ENCODE data around the gene PDE4B. TPM values are rescaled to one million over a fixed set of nuclear protein-coding genes. Genes with fewer than 3 reads are reported as not detected.

Gene PDE4B
- total and polyA plus RNA-seq, 11 donors: 1.4 to 71.9 (median 16.2) TPM

GRCh38 chr1:66335859-66336640, 543.4 kb downstream of the PDE4B start:
- peak overlapping the region; percentile 76 to 98 (median 86) for H3K27ac ChIP-seq
- peaks cover 10 to 77% (median 42%) of the 10 kb centered on the region in 12 donors for H3K4me1 ChIP-seq
- ATAC-seq (peak; percentile 74 to 87 (median 85)), DNase-seq (peak; percentile 73 to 86 (median 84))
- H3K9me3 ChIP-seq: no peaks in the 10 kb centered on the region
- TF ChIP-seq CTCF (IDR thresholded peaks at IDR 0.05) (no peak), POLR2A (IDR thresholded peaks at IDR 0.05) (peak in 1 of 2 donors; percentile 65)
- 18 to 28% (median 24%) methylated on average over 10 of the region's 10 CpGs for WGBS, 4 donors
- H3K27me3 ChIP-seq: no peaks in the 10 kb centered on the region
- H3K36me3 ChIP-seq: no peaks in the 10 kb centered on the region
- H3K4me3 ChIP-seq: peak overlapping the region in 10 of 12 donors; percentile 54 to 71 (median 64)
- intact Hi-C loops (cut with DNase I): loop anchor here in 4 of 10 donors (2.0 to 10.0 kb wide), 2 partner anchors 15 to 109 kb away; no protein-coding TSS in a partner anchor

DNA sequence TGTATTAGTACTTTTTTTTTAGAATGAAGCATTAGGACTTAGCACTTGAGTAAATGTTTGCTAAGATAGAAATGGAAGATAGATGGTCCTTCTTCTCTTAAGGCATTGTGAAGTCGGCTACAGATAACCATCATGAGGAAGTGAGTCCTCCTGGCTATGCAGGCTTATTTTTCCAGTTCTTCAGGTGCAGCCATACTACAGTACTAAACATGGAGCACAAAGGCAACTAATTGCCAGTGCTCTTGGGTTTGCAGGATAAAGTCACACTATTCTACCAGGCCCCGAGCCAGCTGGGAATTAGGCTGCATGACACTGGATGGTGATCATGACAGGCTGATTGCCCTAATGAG, 543.9 kb downstream of the PDE4B start:
- WGBS, 4 donors: 67 to 80% (median 74%) methylated on average over 2 of the region's 2 CpGs
- no peak for ATAC-seq
- peak overlapping the region in 7 of 12 donors; percentile 54 to 71 (median 66) for H3K4me3 ChIP-seq

GRCh38 chr1:66337249-66337648, 544.6 kb downstream of the PDE4B start:
- Histone ChIP-seq H3K9me3 (no peaks in the 10 kb centered on the region), H3K4me3 (no peak overlapping the region), H3K27me3 (no peaks in the 10 kb centered on the region), H3K27ac (peak overlapping the region; percentile 76 to 98 (median 86)), H3K4me1 (peaks cover 10 to 82% (median 37%) of the 10 kb centered on the region in 12 donors), H3K36me3 (no peaks in the 10 kb centered on the region)
- TF ChIP-seq POLR2A (IDR thresholded peaks at IDR 0.05) (no peak), CTCF (IDR thresholded peaks at IDR 0.05) (no peak)
- ATAC-seq: no peak
- intact Hi-C loops (cut with DNase I): loop anchor here in 3 of 10 donors (10.0 kb wide), 1 partner anchor 108 kb away; no protein-coding TSS in a partner anchor
- 64 to 79% (median 65%) methylated on average over 5 of the region's 5 CpGs for WGBS, 4 donors
- DNase-seq: peak in 1 of 5 donors; percentile 36

More for the DNA sequence above, 543.9 kb downstream of the PDE4B start:
- no peaks in the 10 kb centered on the region for H3K9me3 ChIP-seq
- no peak for DNase-seq
- peak overlapping the region; percentile 76 to 98 (median 86) for H3K27ac ChIP-seq
- no peaks in the 10 kb centered on the region for H3K36me3 ChIP-seq
- H3K4me1 ChIP-seq: peaks cover 10 to 77% (median 37%) of the 10 kb centered on the region in 12 donors
- intact Hi-C loops (cut with DNase I): loop anchor here in 3 of 10 donors (10.0 kb wide), 1 partner anchor 108 kb away; no protein-coding TSS in a partner anchor
- no peak for TF ChIP-seq CTCF (IDR thresholded peaks at IDR 0.05)
- no peak for TF ChIP-seq POLR2A (IDR thresholded peaks at IDR 0.05)
- no peaks in the 10 kb centered on the region for H3K27me3 ChIP-seq

DNA sequence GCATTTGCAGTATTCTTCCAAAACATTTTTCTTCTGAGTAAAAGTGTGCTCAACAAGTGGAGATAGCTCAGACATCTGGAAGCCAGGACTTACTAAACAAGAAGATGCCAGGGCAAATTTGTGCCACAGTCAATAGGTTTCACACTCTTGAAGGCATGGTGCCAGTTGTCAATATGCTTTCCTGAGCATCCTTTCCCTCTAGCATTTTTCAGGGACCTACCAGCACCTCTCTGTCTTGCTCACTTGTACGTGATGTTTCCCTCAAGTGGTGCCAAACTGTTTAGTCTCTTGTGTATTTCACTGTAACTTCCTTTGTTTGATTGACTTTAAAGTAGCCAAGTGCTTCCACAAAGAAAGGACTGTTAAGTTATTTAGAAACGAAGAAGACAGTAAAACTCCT, 547.2 kb downstream of the PDE4B start:
- no peak for TF ChIP-seq CTCF (IDR thresholded peaks at IDR 0.05)
- TF ChIP-seq POLR2A (IDR thresholded peaks at IDR 0.05): no peak
- Histone ChIP-seq H3K27ac (peak overlapping the region in 10 of 12 donors; percentile 3 to 54 (median 26)), H3K4me3 (no peak overlapping the region), H3K9me3 (no peaks in the 10 kb centered on the region), H3K27me3 (no peaks in the 10 kb centered on the region), H3K36me3 (no peaks in the 10 kb centered on the region), H3K4me1 (peaks cover 9 to 92% (median 32%) of the 10 kb centered on the region in 12 donors)
- intact Hi-C loops (cut with DNase I): loop anchor here in 3 of 10 donors (10.0 kb wide), 1 partner anchor 105 kb away; no protein-coding TSS in a partner anchor
- no peak for ATAC-seq
- DNase-seq: no peak
- 12 to 19% (median 14%) methylated on average over 2 of the region's 2 CpGs for WGBS, 4 donors

Measured in heart left ventricle (tissue), 16 donors.